HepG2 (cell line): ENCODE measurements around the gene CALML5. TPM values are rescaled to one million over a fixed set of nuclear protein-coding genes. Genes with fewer than 3 reads are reported as not detected.
A peak's percentile ranks its signal among the peaks of the same experiment; 100 is the strongest.

Source experiments
- ATAC-seq: fragments of 200-7000 bp; cut with Tn5 transposase; 3 replicates; pipeline ENCODE4 v1.9.1; 2020; ENCODE audit warnings: mild to moderate bottlenecking, moderate library complexity
- BruUV-seq: library from RNA; stranded (reverse); fragments of 400-500 nt; replicated peaks from 2 replicates; lab custom pipeline; 2021; lab: Mats Ljungman, UMichigan
- CTCF ChIA-PET: fragments of 300-600 bp; formaldehyde crosslinking; extraction: SDS; loops from one replicate; lab custom pipeline; 2021; ENCODE audit warnings: low total read pairs, inconsistent platforms, low intra/inter-chr PET ratio; lab: Yijun Ruan, JAX
- POLR2A ChIA-PET: fragments of 350-600 bp; sonication (Branson Sonifier 250); formaldehyde crosslinking; loops from one replicate; lab custom pipeline; 2020; ENCODE audit warnings: antibody characterized with exemption, inconsistent platforms; lab: Yijun Ruan, JAX
- DNase-seq: peaks from one replicate; pipeline ENCODE4 v3.0.0-alpha.2; 2015; ENCODE audit warnings: low spot score
- FAIRE-seq: peaks from 3 replicates; lab custom pipeline; 2011; peaks lifted over from hg19 to GRCh38; lab: Jason Lieb, UNC
- H2AFZ ChIP-seq: one replicate; pipeline ENCODE4 v1.6.1; 2011; ENCODE audit warnings: low read length, inconsistent platforms
- H3K27ac ChIP-seq: fragments of 300-600 bp; 3 replicates; pipeline ENCODE4 v1.8.0; 2011; ENCODE audit warnings: mixed run types, mild to moderate bottlenecking, mixed read lengths, low read length, inconsistent platforms; ENCODE audit not compliant: insufficient read depth; ENCODE audit errors: extremely low read length
- H3K27me3 ChIP-seq, 2 experiments: fragments of 200-600 bp in 1 of 2; 2 replicates in 1 of 2; 3 replicates in 1 of 2; pipeline versions ENCODE4 v1.6.0 to v1.8.0; 2011; ENCODE audit warnings: low read length in 2 of 2, mild to moderate bottlenecking in 2 of 2, moderate library complexity in 2 of 2, inconsistent platforms in 1 of 2; ENCODE audit not compliant: insufficient read depth in 2 of 2, control insufficient read depth in 1 of 2
- H3K36me3 ChIP-seq, 2 experiments: fragments of 200-600 bp in 1 of 2; replicated peaks in 1 of 2; 2 replicates in 1 of 2; 3 replicates in 1 of 2; pipeline versions ENCODE4 v1.5.1 to v1.8.0; 2011; ENCODE audit warnings: low read length in 2 of 2, inconsistent platforms in 1 of 2; ENCODE audit not compliant: insufficient read depth in 2 of 2, control insufficient read depth in 1 of 2
- H3K4me1 ChIP-seq: 2 replicates; pipeline ENCODE4 v1.5.1; 2012; ENCODE audit warnings: low read length, inconsistent platforms; ENCODE audit not compliant: insufficient read depth
- H3K4me2 ChIP-seq: 2 replicates; pipeline ENCODE4 v1.6.0; 2011; ENCODE audit warnings: low read depth, low read length, inconsistent platforms
- H3K4me3 ChIP-seq, 3 experiments: fragments of 200-600 bp in 1 of 3; sonication (generic), shearing (Covaris generic) in 1 of 3; replicated peaks in 1 of 3; 2 replicates each; pipeline ENCODE4 v1.5.1; 2011 to 2016; ENCODE audit warnings: low read length in 3 of 3, inconsistent platforms in 2 of 3, low read depth in 2 of 3, mild to moderate bottlenecking in 2 of 3, control low read depth in 1 of 3, mixed read lengths in 1 of 3; ENCODE audit not compliant: insufficient read depth in 1 of 3
- H3K79me2 ChIP-seq: one replicate; pipeline ENCODE4 v1.6.1; 2011; ENCODE audit warnings: low read length, inconsistent platforms; ENCODE audit not compliant: insufficient read depth
- H3K9ac ChIP-seq: 2 replicates; pipeline ENCODE4 v1.6.0; 2011; ENCODE audit warnings: mild to moderate bottlenecking, low read depth, low read length, inconsistent platforms; ENCODE audit not compliant: insufficient read depth
- H3K9me3 ChIP-seq: 2 replicates; pipeline ENCODE4 v1.5.1; 2012; ENCODE audit warnings: mild to moderate bottlenecking, low read length
- H4K20me1 ChIP-seq: 2 replicates; pipeline ENCODE4 v1.6.0; 2011; ENCODE audit warnings: inconsistent platforms, mild to moderate bottlenecking, low read length, moderate library complexity; ENCODE audit not compliant: insufficient read depth
- AKAP8 ChIP-seq: sonication (generic); formaldehyde crosslinking; IDR thresholded peaks from 2 replicates; pipeline ENCODE4 v1.5.1; 2020; ENCODE audit warnings: mild to moderate bottlenecking, missing genetic modification reagents
- BCL6 ChIP-seq: IDR thresholded peaks from 2 replicates; pipeline ENCODE4 v1.6.1; 2016; ENCODE audit warnings: missing genetic modification reagents, missing compliant biosample characterization
- BHLHE40 ChIP-seq: IDR thresholded peaks from 2 replicates; pipeline ENCODE4 v1.6.1; 2011; ENCODE audit warnings: low read length, improper control_type of control experiment
- CCAR2 ChIP-seq: fragments of 200-400 bp; formaldehyde crosslinking; optimal IDR thresholded peaks from 2 replicates; pipeline ENCODE3; 2018; ENCODE audit warnings: low read depth, mild to moderate bottlenecking, low read length, moderate library complexity
- MXI1 ChIP-seq: IDR thresholded peaks from 3 replicates; pipeline ENCODE4 v1.6.1; 2012; ENCODE audit warnings: low read depth, low read length, inconsistent platforms, borderline replicate concordance
- SPEN ChIP-seq: sonication (generic); formaldehyde crosslinking; IDR thresholded peaks from 2 replicates; pipeline ENCODE4 v1.5.1; 2020; ENCODE audit warnings: low read depth, mild to moderate bottlenecking, missing genetic modification reagents
- ZNF10 ChIP-seq: sonication (generic); formaldehyde crosslinking; IDR thresholded peaks from 2 replicates; pipeline ENCODE4 v1.4.0; 2020; ENCODE audit warnings: mild to moderate bottlenecking, low read depth, missing genetic modification reagents, borderline replicate concordance
- ZNF614 ChIP-seq: IDR thresholded peaks from 2 replicates; pipeline ENCODE4 v1.6.1; 2018; ENCODE audit warnings: missing biosample characterization, missing genetic modification reagents, inconsistent platforms, borderline replicate concordance
- ZNF777 ChIP-seq: sonication (generic); formaldehyde crosslinking; IDR thresholded peaks from 2 replicates; pipeline ENCODE4 v1.4.0; 2020; ENCODE audit warnings: missing genetic modification reagents
- ZNF879 ChIP-seq: sonication (generic); formaldehyde crosslinking; IDR thresholded peaks from 2 replicates; pipeline ENCODE4 v1.8.1; 2023; ENCODE audit warnings: missing genetic modification reagents
- whole genome bisulfite sequencing: methylation state at CpG from one replicate; pipeline ENCODE4 v1.1.6; 2017; ENCODE audit warnings: low lambda C conversion rate; 5-methylcytosine and 5-hydroxymethylcytosine counted together
- in situ Hi-C: cut with HindIII; loops from 2 replicates; pipeline ENCODE4 v1.10.0; 2017; ENCODE audit warnings: low pct_unique_long_range_greater_than_20kb; ENCODE audit not compliant: extremely low pct_ligation_motif_present
- intact Hi-C: fragments of 100-400 bp; cut with micrococcal nuclease; formaldehyde crosslinking; loops from one replicate; pipeline ENCODE4 v1.10.0; 2022; ENCODE audit not compliant: unreplicated experiment
- polyA plus RNA-seq, 8 experiments: library from polyadenylated mRNA; depleted of rRNA in 3 of 8; stranded (reverse) in 7 of 8; unstranded in 1 of 8; fragments of >200 nt; fragmentation: Illumina TruSeq in 4 of 8; extraction: Trizol in 4 of 8; gene quantifications; 2 replicates each; pipeline versions ENCODE4 v1.2.1 to v1.2.3, GENCODE V29; 2011 to 2016; ENCODE audit warnings: low read depth in 4 of 8, missing spikeins in 1 of 8, mixed read lengths in 1 of 8; ENCODE audit not compliant: insufficient read depth in 1 of 8
- total RNA-seq, 5 experiments: library from RNA; depleted of rRNA; stranded (reverse); fragments of >200 nt; fragmentation: Illumina TruSeq; extraction: Trizol; gene quantifications; 2 replicates each; pipeline ENCODE4 v1.2.3, GENCODE V29; 2016; ENCODE audit warnings: low read depth in 1 of 5
- TF ChIP-seq, protein P1 (sequence below): sonication (generic); formaldehyde crosslinking; IDR thresholded peaks from 2 replicates; pipeline ENCODE4 v1.9.0; 2022; ENCODE audit warnings: low read depth, missing genetic modification reagents
- TF ChIP-seq, protein P2 (sequence below): sonication (generic); formaldehyde crosslinking; IDR thresholded peaks from 2 replicates; pipeline ENCODE4 v1.5.1; 2020; ENCODE audit warnings: mild to moderate bottlenecking, missing genetic modification reagents, moderate library complexity
- TF ChIP-seq, protein P3 (sequence below): sonication (generic); formaldehyde crosslinking; IDR thresholded peaks from 2 replicates; pipeline ENCODE4 v1.4.0; 2020; ENCODE audit warnings: missing genetic modification reagents

The CALML5 gene
- total and polyA plus RNA-seq, 2 of the 13 experiments (the other 11 are each of a cell fraction or from before 2014, with no cell fraction given) = not detected

DNA sequence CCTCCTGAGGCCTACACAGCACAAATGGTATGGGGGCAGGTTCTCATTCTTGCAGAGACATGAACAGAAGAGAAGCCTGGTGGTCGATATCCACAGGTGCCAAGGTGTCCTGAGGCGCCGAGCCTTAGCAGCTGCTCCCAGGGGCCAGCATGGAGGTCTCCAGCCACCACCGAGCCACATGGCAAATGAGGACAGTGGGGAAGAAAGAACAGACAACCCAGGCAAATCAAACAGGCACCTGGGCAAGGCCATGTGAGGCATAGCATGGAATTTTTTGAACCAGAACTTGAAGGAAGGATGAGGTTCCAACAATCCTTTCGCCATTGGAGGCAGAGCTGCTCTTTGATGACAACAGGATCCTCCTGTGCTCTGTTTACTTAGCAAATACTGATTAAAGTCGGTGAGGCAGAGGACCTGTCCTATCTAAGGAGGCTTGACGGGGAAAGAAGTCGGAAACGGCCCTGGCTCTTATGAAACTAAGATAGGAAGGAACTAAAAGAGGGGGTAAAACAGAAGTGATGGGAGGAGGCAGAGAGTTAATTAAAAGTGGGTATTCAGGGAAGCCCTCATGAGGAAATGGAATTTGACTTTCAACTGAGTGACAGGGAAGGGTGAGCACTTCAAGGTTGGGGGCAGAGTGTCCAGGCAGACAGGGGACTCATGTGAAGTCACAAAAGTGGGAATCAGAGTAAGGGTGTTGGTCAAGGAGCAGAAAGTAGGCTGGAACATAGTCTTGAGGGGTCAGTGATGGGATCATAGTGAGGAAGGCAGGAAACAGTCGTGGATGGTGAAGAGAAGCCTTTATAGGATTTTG, 16.8 kb upstream of the CALML5 start (continued):
- TF ChIP-seq ZNF614 (CRISPR knock-in tag) (no peak), SPEN (CRISPR knock-in tag) (no peak), CCAR2 (no peak), ZNF10 (CRISPR knock-in tag) (no peak), ZNF879 (CRISPR knock-in tag) (no peak), MXI1 (no peak), BHLHE40 (no peak)
- TF ChIP-seq, protein P1, sequence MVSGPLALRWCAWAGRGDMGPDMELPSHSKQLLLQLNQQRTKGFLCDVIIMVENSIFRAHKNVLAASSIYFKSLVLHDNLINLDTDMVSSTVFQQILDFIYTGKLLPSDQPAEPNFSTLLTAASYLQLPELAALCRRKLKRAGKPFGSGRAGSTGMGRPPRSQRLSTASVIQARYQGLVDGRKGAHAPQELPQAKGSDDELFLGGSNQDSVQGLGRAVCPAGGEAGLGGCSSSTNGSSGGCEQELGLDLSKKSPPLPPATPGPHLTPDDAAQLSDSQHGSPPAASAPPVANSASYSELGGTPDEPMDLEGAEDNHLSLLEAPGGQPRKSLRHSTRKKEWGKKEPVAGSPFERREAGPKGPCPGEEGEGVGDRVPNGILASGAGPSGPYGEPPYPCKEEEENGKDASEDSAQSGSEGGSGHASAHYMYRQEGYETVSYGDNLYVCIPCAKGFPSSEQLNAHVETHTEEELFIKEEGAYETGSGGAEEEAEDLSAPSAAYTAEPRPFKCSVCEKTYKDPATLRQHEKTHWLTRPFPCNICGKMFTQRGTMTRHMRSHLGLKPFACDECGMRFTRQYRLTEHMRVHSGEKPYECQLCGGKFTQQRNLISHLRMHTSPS (CRISPR knock-in tag) = no peak
- TF ChIP-seq, all 625 proteins: peak for 48

DNA sequence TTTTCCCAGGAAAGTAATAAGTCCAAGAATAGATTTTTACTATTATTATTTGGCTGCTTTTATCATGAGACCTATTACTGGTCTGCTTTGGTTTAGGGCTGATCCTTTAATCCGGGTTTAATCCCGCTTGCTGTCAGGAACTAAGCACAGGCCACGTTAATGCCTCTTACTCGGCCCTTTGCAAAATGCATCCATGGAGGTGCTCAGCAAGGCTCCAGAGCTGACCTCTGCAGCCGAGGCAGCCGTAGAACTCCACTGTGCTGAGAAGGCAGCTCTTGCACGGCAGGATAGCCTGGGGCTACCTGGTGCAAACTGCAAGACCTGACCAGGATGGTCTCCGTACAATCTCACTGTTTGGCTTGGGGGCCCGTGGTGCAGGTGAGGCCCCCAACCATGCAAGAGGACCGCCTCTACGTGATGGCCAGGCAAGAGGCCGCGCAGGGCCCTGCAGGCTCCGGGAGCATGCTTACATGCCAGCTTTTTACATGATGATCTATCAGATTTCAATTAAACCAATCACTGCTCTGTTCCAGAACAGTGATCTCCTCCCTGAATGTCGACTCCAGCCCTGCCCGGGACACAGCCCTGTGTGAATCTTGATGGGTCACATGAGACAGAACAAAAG, 15.0 kb upstream of the CALML5 start:
- in situ Hi-C loops = no loop called here
- DNase-seq (no peak), FAIRE-seq (no peak), ATAC-seq (no peak)
- Histone ChIP-seq H3K9ac (no peak overlapping the region), H3K27me3 (peaks cover 2 to 4% of the 10 kb centered on the region in 2 experiments; a peak in 2 of 5 replicates), H3K36me3 (no peaks in the 10 kb centered on the region), H3K4me1 (peaks cover 49% of the 10 kb centered on the region), H3K9me3 (no peaks in the 10 kb centered on the region), H3K27ac (no peak overlapping the region), H3K79me2 (no peaks in the 10 kb centered on the region), H2AFZ (no peak overlapping the region), H4K20me1 (no peaks in the 10 kb centered on the region), H3K4me2 (no peak overlapping the region), H3K4me3 (no peak overlapping the region)
- ChIA-PET POLR2A (no interaction called here), CTCF (no interaction called here)
- intact Hi-C loops = loop anchor here (10.0 kb wide), 1 partner anchor 70 kb away; no protein-coding TSS in a partner anchor
- 90% methylated on average over 7 of the region's 16 CpGs for WGBS
- BruUV-seq = no TSS peak
- TF ChIP-seq AKAP8 (CRISPR knock-in tag) (no peak), ZNF777 (CRISPR knock-in tag) (no peak), BCL6 (CRISPR knock-in tag) (no peak)
- TF ChIP-seq, protein P2, sequence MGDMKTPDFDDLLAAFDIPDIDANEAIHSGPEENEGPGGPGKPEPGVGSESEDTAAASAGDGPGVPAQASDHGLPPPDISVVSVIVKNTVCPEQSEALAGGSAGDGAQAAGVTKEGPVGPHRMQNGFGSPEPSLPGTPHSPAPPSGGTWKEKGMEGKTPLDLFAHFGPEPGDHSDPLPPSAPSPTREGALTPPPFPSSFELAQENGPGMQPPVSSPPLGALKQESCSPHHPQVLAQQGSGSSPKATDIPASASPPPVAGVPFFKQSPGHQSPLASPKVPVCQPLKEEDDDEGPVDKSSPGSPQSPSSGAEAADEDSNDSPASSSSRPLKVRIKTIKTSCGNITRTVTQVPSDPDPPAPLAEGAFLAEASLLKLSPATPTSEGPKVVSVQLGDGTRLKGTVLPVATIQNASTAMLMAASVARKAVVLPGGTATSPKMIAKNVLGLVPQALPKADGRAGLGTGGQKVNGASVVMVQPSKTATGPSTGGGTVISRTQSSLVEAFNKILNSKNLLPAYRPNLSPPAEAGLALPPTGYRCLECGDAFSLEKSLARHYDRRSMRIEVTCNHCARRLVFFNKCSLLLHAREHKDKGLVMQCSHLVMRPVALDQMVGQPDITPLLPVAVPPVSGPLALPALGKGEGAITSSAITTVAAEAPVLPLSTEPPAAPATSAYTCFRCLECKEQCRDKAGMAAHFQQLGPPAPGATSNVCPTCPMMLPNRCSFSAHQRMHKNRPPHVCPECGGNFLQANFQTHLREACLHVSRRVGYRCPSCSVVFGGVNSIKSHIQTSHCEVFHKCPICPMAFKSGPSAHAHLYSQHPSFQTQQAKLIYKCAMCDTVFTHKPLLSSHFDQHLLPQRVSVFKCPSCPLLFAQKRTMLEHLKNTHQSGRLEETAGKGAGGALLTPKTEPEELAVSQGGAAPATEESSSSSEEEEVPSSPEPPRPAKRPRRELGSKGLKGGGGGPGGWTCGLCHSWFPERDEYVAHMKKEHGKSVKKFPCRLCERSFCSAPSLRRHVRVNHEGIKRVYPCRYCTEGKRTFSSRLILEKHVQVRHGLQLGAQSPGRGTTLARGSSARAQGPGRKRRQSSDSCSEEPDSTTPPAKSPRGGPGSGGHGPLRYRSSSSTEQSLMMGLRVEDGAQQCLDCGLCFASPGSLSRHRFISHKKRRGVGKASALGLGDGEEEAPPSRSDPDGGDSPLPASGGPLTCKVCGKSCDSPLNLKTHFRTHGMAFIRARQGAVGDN (CRISPR knock-in tag) = 0 out of 2 replicates have a peak, but pooled peaks have one; percentile 16
- TF ChIP-seq, protein P3, sequence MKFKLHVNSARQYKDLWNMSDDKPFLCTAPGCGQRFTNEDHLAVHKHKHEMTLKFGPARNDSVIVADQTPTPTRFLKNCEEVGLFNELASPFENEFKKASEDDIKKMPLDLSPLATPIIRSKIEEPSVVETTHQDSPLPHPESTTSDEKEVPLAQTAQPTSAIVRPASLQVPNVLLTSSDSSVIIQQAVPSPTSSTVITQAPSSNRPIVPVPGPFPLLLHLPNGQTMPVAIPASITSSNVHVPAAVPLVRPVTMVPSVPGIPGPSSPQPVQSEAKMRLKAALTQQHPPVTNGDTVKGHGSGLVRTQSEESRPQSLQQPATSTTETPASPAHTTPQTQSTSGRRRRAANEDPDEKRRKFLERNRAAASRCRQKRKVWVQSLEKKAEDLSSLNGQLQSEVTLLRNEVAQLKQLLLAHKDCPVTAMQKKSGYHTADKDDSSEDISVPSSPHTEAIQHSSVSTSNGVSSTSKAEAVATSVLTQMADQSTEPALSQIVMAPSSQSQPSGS (CRISPR knock-in tag) = no peak
